HG02588 (cell line): Measurements from ENCODE around the gene TTC31.

Source experiments
- ATAC-seq: cut with Tn5 transposase; IDR thresholded peaks from one replicate; pipeline ENCODE4 v1.9.1; 2021; ENCODE audit warnings: mild to moderate bottlenecking, moderate library complexity; ENCODE audit not compliant: unreplicated experiment

Gene TTC31

DNA sequence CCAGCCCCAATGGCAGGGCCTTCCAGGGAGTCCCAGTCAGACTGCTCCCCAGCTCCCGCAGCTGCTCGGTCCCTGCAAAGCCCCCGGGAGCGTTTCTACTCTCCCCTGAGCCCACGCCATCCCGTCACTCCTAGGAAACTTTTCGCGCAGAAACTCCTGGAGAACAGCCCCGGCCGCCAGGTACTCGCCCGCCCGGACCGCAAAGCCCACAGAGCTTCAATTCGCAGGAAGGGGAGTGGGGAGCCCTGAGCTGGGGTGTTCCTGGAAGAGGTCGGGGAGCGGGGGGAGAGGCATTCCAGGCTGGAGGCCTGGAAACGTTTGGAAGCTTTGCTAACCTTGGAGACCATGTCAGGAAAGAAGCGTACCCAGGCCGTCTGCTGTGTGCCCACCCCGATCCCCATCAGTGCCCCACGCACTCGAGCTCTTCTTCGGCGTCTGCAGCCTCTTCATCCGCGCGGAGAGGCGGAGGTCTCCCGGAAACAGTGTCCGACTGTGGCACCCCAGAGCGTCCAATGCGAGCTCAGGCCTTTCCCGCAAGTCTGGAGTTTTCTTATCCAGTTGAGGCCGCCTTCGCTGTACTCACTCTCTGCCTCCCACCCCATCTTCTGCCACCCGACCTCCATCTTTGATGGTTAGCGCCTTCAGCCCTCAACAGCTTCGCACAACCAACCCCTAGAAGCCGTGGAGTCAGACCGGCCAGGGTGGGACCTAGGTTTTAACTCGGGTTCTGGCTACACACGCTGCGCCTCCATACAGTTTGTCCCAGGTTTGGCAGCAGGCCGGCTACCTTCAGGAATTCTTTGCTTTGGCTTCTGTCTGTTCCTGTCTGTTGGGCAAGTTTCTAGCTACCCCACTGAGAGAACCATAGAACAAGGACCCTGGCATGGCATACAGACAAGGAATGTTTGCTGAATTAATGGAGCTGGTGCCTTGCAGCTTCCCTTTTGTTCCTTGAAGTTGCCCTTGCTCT is 20.9 kb downstream of the TTC31 start:
- ATAC-seq: no peak

DNA sequence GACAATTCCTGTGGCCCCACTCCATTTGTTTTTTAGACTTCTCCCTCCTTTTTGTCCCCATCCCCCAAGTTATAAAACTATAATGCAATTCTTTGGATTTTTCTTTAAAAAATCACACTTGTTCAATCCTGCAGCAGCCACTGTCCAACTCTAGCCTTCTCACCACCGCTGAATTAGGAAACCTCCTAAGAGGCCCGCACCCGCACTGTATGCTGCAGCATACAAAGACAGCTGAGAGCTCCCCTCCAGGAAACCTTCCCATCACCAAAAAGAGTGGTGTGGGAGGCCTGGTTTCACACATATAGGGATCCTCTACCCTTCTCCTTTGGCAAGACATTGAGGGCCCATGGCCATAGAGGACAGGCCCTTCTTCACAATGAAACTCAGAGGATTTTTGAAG is 21.7 kb downstream of the TTC31 start:
- no peak for ATAC-seq

DNA sequence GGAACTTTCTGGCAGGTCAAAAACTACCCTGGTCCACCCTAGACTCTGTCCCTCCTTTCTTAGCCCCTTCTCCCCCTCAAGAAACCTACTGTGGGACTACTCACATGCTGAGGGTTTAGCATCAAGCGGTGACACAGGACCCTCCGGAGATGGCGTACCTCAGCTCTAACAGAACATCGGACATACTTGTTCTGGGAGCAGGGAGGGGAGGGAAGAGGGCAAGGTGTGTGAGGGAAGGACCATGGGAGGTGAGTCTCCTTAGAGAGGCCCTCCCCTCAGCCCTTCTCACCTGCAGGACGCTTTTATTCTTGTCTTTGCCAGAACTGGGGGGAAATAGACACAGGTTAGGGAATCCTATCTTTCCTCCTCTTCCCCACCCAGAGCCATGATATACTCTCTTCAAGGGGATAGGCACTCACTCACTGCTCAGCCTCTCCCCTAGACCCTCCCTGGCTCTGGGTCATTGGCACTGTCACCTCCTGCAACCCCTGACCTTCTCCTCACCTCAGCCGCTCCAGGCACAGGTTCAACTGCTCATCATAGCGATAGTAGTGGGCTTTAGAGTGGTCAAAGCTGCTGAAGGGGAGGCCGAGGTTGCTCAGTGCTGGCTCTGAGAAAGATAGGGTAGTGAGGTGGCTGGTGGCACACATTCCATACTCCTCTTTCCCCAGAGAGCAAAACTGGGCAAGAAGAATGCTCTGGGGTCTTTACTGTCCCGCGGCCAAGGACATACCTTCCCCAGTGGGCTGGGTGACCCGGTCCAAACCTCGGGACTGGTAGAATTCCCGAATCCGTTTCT is 22.8 kb downstream of the TTC31 start:
- no peak for ATAC-seq

DNA sequence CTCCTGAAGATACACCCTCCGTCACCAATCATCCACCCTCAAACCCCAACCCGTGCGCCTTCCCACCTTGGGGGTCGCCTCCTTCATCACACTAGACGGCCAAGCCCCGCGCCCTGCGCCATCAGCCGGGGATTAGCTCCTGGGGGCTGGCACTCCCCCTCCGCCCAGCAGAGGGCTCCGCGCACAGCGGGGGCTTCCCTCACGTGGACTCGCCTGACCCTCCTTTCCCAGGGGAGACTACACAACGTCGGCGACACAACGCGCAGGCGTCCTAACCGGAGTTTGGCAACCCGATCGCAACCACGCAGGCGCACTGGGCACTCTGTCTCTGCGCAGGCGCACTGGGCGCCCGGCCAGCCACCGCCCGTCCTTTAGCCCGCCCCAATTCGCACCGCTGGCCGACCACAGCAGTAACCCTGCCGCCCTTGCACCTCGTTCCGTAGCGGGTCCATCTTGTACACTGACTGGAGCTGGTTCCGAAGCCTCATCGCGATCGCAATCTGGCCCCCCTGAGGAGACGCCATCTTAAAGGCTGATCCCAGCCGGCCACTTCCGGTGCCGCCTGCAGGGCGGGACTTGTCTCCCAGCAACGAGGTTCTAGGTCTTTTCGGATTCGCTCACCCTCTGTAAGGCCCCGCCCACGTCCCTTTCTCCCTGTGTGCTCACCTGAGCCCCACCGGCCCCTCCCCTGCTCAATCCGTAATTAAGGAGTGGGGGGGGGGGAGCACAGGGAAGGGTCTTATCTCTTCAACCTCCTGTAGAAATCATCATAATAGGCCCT is 24.5 kb downstream of the TTC31 start, which contains the start of gene PCGF1:
Gene PCGF1, minus strand, starts transcription at position 551 of the 781 bp plus-strand sequence. Its CDS starts 27 bp downstream, at position 524.
- ATAC-seq: peak; percentile 88

DNA sequence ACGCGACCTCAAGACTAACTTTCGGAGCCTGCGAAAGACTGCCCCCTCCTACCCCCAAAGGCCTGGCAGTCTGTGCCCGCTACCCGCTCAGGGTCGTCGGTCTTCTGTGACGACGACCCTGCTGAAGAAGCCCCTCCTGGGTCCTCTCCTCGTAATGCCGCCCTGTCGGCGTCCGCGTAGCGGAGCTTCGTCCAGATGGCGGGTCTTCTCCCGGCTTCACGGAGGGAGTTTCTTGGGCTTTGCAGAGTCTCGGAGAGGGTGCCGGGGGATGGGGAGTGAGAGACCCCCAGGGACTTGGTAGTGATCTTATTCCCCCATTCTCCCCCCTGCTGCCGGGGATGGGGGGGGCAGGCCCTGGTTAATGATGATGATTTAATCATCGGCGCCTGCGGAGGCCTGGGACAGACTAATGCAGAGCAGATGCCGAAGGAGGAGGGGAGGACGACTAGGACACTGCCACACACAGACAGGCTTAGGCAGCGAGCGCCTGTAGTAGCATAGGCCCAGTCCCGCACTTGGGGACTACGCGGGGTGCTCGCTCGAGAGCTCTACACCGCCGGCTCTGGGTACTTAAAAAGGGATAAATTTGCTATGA is 25.1 kb downstream of the TTC31 start:
- ATAC-seq: no peak

DNA sequence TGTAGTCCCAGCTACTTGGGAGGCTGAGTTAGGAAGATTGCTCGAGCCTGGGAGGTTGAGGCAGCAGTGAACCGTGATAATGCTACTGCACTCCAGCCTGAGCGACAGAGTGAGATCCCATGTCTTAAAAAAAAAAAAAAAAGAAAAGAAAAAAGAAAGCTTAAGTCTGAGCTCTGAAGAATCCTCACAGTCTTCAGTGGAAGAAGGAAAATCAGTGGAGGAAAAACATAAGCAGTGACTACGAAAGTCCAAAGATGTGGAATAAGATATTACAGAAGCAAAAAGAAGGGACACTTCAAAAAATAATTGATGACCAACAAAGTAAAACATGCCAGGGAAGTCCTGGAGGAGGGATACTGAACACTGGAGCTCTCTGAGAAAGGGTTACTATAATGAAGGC is 27.4 kb downstream of the TTC31 start:
- no peak for ATAC-seq

DNA sequence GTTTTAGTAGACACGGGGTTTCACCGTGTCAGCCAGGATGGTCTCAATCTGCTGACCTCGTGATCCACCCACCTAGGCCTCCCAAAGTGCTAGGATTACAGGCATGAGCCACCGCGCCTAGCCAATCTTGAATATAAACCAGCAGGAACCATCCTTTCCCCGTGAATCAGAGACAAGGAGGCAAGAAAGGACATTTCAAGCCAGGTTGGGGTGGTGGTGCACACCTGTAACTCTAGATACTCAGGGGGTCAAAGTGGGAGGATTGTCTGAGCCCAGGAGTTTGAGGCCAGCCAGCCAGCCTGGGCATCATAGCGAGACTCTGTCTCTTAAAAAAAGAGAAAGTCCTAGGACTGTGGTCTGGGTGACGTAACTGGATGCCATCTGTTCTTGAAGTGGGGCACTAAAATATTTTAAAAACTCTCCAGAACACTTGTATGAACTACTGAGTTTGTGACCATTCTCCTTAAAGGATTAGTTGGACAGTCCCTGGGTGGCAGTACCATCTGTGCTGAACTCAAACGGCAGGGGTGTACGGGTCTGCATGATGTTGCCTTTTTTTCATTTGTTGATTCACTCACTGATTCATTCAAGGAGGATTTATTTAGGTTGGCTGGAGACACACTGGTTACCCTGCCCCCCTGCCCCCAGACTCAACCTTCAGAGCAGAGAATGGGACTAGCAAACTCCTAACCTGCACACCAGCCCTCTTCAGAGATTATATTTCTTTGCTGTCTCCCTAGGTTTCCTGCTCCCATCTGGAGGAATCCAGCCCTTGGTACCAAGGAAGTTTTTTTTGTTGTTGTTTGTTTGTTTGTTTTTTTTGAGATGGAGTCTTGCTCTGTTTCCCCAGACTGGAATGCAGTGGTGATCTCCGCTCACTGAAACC is 28.5 kb downstream of the TTC31 start:
- no peak for ATAC-seq

DNA sequence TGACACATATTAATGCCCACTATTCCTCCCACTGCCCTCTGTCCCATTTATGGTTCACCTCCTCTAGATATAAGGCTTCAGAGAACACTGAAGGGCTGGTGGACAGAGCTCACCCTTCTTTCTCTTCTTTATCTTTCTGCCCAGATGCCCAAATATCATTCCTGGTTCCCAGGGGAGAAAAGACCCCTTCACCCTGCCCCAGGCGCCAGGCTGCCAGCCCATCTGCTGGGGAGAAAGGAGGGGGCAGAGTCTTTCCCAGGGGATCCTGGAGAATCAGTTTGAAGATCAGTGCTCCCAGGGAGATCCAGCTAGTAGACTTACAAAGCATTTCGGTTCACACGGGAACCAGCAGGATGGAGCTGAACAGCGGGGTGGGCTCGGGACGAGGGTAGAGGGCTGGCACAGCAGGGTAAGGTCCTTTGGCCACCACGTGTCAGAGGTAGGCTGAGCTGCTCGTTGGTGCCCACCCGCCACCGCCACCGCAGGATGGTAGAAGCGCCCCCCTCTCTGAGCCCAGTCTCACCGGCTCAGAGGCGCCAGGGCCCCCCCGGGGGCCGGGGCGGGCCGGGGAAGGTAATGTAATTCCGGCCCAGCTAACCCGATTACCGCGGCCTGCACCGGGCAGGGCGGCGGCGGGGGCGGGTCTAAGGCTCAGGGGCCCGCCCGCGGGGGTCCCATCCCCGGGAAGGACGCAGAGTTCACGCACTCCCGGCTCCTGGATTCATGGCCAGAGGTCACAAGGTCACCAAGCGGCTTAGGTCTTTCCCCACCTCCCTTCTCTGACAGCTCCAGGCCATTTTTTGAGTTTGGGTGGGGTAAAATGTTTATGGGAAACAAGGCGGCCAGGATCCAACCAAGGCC is 30.1 kb downstream of the TTC31 start:
- no peak for ATAC-seq

DNA sequence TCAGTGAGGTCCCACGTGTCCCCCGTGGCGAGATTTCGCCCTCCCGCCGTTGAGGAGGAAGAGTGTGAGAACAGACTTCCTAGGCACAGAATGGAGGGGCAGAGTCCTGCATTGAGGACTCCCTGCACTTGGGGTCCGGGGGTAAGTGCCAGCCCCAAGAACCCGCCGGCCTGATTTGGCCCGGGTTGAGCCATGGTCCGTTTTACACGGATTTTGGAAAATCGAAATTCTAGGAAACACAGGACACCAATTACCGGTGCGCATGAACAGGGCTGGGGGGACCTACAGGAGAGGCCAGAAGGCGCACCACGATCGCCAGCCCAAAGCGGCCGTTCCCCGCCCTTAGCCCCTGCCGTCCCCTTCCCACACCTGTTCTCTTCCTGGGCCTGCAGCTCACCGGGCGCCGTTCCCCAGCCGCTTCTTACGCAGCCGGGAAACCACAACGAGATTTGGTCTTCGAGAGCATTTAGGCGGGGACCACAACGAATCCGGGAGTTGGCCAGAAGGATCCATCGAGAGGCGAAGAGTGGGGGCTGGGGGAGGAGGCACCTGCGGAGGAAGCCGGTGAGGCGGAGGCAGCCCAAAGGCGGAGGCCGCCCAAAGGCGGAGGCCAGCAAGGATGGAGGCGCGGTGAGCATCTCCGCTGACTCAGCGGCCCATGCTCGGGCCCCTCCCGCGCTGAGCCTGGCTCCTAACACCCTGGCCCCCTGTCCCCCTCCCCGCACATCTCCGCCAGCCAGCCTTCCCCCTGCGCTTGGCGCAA is 30.9 kb downstream of the TTC31 start:
- ATAC-seq: no peak

DNA sequence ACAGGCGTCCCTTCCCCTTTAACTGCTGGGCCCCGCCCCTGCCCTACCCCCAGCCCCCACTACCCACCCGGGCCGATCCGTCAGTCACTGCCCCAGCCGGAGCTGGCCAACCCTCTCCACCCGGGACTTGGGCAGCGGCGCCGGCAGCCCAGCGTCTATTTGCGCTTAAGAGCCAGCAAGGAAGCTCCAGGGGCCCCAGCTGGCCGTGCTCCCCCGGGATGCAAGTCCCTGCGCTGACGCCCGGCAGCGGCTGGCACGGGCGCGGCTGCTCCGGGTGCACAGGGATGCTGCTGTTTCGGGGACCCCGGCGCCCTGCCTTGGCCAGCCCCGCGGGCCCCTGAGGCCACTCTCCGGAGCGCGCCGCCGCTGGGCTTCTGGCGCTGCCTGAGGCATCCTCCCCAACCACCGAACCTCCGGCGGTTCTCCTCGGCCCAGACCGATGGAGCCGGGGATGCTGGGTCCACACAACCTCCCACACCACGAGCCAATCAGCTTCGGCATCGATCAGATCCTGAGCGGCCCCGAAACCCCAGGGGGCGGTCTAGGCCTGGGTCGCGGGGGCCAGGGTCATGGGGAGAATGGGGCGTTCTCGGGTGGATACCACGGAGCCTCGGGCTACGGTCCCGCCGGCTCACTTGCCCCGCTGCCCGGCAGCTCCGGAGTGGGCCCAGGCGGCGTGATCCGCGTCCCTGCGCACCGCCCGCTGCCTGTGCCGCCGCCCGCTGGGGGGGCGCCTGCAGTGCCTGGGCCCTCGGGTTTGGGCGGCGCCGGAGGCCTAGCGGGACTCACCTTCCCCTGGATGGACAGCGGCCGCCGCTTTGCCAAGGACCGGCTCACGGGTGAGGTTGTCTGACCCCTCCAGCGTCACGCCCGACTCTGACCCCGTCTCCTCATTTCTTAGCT is 31.7 kb downstream of the TTC31 start, which contains the start of gene TLX2:
Gene TLX2, plus strand, starts transcription at position 83 of the 903 bp plus-strand sequence. Its CDS starts 357 bp downstream, at position 440.
- ATAC-seq: no peak

DNA sequence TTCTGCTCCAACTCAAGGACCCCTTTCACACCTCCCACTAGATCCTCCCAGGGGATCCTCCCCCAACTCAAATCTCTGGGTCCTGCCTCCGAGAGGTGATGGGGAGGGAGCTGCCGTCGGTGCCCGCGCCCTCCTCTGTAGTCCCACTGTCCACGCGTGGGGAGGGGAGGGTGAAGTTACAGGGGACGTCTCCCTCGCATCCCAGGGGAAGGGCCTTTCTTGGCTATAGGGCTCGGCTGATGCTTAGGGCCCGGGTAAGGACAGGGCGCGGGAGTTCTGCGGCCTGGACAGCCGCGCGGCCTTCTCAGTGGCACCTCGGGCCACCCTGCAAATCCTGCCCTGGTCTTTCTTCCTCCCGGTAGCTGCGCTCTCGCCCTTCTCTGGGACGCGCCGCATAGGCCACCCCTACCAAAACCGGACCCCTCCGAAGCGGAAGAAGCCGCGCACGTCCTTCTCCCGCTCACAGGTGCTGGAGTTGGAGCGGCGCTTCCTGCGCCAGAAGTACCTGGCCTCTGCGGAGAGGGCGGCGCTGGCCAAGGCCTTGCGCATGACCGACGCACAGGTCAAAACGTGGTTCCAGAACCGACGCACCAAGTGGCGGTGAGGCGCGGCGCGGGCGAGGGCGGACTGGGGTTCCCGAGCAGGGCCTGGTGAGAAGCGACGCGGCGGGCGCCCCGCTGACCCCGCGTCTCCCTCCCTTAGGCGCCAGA is 32.5 kb downstream of the TTC31 start:
- ATAC-seq: no peak

DNA sequence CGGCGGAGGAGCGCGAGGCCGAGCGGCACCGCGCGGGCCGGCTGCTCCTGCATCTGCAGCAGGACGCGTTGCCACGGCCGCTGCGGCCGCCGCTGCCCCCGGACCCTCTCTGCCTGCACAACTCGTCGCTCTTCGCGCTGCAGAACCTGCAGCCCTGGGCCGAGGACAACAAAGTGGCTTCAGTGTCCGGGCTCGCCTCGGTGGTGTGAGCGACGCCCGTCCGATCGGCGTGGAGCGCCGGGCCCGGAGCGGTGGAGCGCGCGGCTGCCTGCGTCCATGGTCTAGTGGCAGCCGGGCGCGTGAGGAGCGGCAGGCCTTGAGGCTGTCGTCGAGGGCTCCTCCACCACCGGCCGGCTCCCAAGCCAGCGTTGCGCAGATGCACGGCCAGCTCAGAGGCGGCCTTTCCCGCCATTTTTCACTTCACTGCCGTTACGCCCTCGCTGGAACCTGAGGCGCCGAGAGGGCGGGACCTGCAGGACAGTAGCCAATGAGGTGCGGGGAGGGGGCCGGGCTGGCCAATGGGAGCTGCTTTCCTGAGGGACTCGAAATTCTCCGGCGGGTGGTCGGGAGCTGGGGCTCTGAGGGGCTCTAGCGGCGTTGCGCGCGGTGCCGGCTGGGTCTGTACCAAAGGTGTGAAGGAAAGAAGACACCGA is 33.2 kb downstream of the TTC31 start:
- ATAC-seq: no peak

DNA sequence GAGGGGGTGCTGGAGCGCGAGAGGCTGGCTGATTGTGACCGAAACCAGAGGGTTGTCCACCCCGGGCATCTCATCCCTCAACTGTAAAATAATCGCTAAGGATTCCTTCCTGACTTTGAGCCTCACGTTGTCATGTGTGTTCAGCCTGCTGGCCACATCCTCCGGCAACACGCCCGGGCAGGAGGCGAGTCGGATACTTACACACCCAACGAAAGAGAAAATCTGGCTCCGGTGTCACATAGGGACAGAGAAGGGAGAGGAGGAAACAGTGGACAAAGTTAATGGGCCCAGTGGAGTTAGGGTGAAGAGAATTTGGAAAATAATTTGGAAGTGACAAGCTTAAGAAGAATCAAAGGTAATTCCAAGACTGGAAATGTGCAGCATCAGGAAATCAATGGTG is 33.8 kb downstream of the TTC31 start:
- ATAC-seq: no peak

DNA sequence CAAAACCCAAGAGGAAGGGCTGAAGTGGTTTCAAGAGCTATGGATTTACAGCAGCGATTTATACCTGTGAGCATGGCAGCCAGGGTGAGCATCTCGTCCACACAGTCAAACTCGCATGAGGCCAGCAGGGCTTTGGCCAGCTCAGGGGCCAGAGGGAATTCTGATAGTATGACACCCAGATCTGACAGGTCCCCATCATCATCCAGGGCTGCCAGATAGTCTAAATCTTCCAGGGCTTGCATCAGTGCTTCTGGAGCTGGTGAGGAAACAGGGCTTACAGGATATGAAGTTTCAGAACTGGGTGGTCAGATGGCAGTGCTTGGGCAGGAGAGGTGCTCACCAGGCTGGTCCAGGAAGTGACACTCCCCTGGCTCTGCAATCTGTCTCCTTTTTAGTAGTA is 39.6 kb downstream of the TTC31 start:
- no peak for ATAC-seq

DNA sequence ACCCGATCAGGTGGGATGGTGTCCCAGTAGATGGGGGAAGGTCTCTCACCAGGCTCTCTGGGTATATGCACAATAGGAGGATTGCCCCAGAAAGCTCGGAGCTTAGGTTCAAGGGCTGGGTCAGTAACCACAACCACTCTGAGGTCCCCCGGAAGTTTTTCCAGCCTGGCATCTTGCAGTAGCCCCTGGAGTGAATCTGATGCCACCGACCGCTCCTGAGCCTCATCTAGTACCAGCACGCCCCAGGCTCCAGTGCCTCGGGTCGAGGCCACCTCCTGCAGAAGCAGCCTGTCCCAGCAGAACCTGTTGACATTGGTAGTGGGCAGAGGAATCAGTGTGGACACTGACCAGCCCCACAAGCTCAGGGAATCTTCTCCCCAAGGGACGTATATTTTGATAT is 41.1 kb downstream of the TTC31 start:
- ATAC-seq: no peak
